SK-N-MC (cell line): Measurements from ENCODE around the gene ST6GALNAC6.
"Not testable (repeated sequence)": the region's sequence is repeated elsewhere in the genome, so short reads cannot be mapped to it uniquely, and the experiment has no call there.

ENCODE experiments used
- EZH2 ChIP-seq: fragments of 200-600 bp; sonication (generic); IDR thresholded peaks from one replicate; pipeline ENCODE4 v1.6.1; 2017; ENCODE audit warnings: antibody characterized with exemption
- FOXP2 ChIP-seq: optimal IDR thresholded peaks from 2 replicates; pipeline ENCODE3; 2011; ENCODE audit warnings: mild to moderate bottlenecking, moderate library complexity; ENCODE audit not compliant: insufficient read depth; ENCODE audit errors: extremely low read length, control extremely low read depth
- POLR2AphosphoS5 ChIP-seq: IDR thresholded peaks from 2 replicates; pipeline ENCODE4 v1.6.1; 2012; ENCODE audit warnings: mild to moderate bottlenecking, low read depth, low read length, borderline replicate concordance

DNA sequence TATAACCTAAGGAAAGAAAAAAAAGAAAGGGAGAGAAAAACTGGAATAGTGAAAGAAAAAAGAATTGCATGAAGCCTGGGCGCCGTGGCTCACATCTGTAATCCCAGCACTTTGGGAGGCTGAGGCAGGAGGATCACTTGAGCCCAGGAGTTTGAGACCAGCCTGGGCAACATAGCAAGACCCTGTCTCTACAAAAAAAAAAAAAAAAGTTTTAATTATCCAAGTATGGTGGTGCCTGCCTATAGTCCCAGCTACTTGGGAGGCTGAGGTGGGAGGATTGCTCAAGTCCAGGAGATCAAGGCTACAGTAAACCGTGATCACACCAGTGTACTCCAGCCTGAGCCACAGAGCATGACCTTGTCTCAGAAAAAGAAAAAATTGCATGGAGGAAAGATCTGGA lies 17.7 kb downstream of the ST6GALNAC6 start:
- TF ChIP-seq FOXP2, EZH2, POLR2AphosphoS5: not testable (repeated sequence)
